ENCODE results near the gene CPN1.
"Not testable (repeated sequence)": the region's sequence is repeated elsewhere in the genome, so short reads cannot be mapped to it uniquely, and the experiment has no call there.

Gene CPN1

DNA sequence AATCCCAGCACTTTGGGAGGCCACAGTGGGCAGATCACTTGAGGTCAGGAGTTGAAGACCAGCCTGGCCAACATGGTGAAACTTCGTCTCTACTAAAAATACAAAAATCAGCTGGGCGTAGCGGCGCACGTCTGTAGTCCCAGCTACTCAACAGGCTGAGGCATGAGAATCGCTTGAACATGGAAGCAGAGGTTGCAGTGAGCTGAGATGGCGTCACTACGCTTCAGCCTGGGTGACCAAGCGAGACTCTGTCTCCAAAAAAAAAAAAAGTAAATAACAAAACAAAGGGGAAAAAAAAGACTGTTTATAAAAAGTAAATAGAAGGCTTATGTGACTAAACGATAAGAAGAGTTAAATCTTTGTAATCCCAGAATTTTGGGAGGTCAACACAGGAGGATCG lies 56.9 kb downstream of the CPN1 start:
- DNase-seq (ENCODE audit: low read depth in 3 of 3), result no peak

DNA sequence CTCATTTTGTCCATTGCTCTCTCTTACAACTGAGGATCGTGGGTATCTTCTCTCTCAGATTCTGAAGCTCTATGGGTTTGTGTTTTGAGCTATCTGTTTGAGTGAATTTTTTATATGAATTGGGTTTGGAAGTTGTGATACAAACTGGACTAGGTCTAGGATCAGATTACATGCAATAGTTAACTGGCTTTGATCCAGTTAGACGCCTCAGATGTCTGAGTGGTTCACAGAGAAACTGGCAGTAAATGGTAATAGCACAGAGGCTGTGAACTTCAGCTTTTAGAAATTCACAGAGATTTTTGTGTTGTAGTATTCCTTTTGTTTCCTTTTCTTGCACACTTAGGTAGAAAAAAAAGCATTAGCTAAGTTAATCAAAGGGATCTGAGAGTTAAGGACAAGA lies 59.3 kb downstream of the CPN1 start:
- DNase-seq (ENCODE audit: low read depth in 3 of 3), result no peak

GRCh38 chr10:100021322-100021721 lies 60.3 kb downstream of the CPN1 start:
- DNase-seq (ENCODE audit: low read depth in 3 of 3), result no peak

- DNase-seq (ENCODE audit: low read depth in 3 of 3), result no peak
These were observed 60.8 kb downstream of the CPN1 start for GRCh38 chr10:100020886-100021253.

GRCh38 chr10:100020142-100020885 lies 61.4 kb downstream of the CPN1 start:
- no peak for DNase-seq (ENCODE audit: low read depth in 3 of 3)

DNA sequence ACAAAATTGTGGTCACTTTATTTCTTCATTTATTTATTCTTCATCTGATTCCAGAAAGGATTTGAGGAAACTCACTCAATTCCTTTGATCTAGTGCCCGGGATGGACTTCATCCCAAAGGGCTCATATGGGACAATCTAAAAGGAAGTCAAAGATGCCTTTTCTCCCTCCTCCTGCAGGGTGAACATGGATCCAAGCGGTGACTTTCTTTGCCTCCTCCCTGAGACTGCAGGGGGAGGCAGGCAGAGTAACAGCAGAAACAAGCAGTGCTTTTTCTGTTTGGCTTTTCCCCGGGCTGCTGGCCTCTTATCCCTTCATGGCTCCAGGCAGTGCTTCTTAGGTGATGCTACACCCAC lies 61.9 kb downstream of the CPN1 start:
- no peak for DNase-seq (ENCODE audit: low read depth in 3 of 3)

DNA sequence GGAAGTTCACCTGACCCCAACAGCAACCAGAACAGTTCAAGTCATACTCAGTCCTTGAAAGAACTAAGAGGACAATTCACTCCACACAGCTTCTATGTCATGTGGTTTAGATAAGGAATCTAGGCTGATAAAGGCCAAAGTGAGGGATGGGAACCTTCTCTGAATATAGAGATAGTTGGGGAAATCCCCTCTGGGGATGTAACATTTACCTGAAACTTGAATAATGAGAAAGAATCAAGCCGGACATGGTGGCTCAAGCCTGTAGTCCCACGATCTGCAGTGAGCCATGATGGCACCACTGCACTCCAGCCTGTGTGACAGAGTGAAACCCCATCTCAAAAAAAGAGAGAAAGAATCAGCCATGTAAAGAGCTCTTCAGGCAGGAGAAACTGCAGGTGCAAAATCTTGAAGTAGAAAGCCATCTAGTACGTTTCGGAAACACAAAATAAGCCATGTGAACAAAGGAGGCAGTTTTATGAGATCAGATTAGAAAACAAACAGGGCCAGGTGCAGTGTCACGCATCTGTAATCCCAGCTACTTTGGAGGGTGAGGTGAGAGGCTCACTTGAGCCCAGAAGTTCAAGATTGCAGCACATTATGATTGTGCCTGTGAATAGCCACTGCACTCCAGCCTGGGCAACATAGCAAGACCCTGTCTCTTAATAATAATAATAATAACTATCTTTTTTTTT lies 67.5 kb downstream of the CPN1 start:
- DNase-seq (ENCODE audit: low read depth in 3 of 3), result no peak

GRCh38 chr10:100013621-100014020 lies 68.0 kb downstream of the CPN1 start:
- DNase-seq (ENCODE audit: low read depth in 3 of 3), result no peak

- DNase-seq (ENCODE audit: low read depth in 3 of 3), result not testable (repeated sequence)
These were observed 69.8 kb downstream of the CPN1 start for GRCh38 chr10:100011906-100012305.

DNA sequence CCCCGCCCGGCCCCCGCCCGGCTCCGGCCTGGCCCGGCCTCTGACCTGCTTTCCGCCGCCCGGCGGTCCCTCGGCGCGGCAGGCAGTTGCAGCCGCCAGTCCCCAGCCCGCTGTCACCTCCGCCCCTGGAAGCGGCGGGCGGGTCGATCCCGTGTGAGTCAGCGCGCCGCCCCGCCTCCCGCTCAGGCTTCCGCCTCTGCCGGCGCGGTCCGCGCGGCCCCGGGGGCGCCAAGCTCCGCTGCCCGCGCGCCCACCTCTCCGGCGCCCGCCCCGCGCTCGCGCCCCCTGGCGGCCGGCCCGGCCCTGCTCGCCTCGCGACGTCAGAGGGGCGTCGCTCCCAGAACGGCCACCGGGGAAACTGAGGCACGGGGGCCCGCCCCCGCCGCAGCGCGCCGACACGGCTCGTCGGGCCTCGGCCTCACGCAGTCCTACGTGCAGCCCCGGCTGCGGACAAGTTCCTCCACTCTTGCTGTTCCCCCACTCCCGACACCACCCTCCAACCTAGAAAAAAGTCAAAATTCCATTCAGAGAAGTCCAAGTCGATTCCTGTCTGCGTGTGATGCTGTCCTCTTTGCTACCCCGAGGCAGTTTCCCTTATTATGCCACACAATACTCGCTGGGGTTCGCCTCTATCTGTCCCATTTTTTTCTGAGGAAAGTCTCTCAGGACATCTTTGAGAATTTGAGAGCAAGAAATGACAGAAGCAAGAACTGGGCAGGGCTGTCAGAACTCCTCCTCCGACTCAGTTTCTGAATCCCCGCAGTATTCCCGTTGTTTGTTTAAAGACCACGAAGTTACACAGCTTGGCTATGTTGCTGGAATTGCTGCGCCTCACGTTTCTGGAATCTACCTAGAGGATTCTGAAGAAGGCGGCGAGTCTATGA lies 71.6 kb downstream of the CPN1 start, which contains the start of gene DNMBP:
Gene DNMBP (minus strand): TSS at position 155 of the 884 bp plus-strand sequence. CDS start 37,823 bp downstream, outside the sequence.
- peak; percentile 62 to 83 (median 66) for DNase-seq (ENCODE audit: low read depth in 3 of 3)

DNA sequence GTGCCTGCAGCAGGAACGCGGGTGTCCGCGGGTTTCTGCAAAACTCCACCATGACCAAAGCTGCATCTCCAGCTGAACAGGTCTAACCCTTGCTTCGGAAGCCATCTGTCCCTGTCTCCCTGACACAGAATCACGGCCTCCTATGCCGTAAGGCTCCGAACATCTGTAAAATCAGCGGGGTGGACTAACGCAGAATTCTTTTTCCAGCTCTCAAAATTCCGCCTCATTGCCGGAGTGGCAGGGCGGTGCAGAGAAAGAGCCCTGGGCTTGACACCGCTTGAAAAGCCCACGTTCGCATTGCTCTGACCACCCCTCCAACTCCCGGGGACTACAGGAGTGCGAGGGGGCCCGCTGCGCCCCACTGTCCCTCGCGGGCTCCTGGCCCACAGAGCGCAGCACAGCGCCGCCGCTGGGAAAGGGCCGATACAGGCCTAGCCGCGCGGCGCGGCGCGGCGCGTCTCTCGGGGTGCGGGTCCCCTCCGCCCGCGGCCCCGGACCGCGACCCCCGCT lies 72.3 kb downstream of the CPN1 start:
- DNase-seq (ENCODE audit: low read depth in 3 of 3), result peak in 1 of 3 donors; percentile 21

DNA sequence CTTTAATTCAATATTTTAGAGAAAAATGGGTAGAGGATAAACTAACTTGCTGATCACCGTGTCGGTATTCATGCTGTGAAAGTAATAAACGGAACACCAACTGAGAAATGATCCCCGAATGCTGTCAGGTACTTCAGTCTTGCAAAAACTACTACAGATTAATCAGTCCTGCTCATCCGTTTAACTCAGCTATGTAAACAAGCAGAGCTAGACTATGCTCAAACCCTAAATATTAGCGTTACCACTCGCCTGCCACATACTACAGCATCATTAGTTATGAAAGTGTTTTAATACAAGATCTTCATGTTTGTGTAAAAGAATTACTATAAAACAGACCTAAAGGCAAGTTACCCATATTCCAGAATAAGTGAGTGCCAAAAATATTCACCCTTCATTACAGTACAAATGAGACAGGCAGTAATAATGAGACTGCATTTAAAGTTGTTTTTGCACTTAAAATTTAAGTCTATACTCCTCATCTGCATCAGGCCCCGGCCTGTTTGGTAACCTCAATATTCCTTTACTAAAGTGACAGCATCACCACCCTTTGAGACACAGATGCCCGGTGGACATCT lies 72.9 kb downstream of the CPN1 start:
- DNase-seq (ENCODE audit: low read depth in 3 of 3), result no peak

DNA sequence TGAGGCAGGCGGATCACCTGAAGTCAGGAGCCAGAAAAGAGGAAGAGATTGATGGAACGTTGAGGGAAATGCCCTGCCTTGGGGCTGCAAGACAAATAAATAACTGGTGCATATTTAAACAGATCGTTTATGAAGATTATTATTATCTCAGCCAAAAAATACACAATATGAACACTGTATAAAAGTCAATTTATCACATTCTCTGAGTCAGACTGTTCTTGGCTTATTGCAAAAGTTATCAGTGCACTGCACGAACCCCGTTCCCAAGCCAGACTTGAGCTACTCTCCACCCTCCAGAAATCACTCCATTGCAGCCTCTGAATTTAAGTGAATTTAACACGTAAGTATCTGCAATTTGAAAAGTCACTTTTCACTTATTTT lies 73.5 kb downstream of the CPN1 start:
- DNase-seq (ENCODE audit: low read depth in 3 of 3), result no peak

DNA sequence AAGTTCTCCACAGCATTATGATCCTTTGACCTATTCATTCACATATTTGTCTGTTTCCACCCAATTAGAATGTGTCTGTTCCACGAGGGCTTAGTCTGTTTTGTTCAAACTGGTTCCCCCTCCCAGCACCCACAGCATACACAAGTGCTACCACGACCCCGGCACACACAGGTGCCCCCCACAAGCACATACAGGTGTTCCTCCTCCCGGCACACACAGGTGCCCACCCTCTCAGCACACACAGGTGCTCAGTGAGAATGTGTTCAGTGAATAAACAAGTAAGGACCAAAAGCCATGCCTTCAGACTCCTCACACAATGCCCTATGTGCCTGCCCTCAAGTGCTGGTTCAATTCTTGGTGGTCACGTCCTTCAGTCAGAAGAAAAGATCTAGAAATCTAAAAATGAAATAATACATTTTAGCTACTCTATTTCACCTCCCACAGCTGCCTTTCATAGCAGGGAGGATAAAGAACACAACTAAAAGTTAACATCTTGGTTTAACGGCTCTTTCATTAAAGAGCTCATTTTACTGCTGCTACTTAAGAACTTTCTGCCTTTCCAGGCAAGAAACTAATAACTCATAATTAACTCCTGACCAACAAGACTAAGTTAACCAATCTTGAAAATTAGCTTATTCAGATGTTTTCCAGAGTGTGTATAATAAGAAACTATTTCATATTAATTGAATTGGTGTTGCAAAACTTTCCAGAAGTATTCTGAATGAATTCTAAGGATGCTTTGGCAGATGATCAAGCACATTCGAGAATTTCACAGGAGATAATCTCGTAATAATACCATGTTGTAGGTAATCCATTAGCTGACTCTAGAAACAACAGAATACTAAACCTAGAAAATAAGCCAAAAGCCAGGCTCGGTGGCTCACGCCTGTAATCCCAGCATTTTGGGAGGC lies 74.2 kb downstream of the CPN1 start:
- no peak for DNase-seq (ENCODE audit: low read depth in 3 of 3)

DNA sequence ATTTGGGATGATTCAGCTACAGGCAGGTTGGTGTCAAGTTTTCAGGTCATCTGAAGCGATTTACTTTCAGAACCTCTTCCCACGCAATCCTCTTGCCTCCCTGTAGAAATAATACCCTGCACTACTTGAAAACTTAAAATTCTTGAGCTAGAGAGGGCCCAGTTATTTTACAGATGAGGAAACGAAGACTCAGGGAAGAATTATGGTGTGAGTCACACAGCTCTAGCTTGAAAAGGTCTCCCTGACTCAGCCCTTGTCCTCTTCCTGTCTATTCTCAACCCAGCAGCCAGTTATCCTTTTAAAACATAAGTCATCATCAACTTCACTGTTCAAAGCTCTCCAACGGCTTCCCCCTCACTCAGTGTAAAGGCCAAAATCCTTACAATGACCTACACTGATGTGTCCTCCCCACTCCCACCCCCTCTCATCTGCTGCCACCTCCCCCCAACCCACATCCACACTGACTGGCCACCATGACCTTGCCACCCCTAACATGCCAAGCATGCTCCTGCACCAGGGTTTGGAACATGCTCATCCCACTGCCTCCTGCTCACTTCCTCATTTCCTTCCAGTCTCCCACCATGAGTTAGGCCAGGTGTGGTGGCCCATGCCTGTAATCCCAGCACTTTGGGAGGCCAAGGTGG lies 75.3 kb downstream of the CPN1 start:
- peak in 1 of 3 donors; percentile 4 for DNase-seq (ENCODE audit: low read depth in 3 of 3)

GRCh38 chr10:100004805-100005510 lies 76.7 kb downstream of the CPN1 start:
- no peak for DNase-seq (ENCODE audit: low read depth in 3 of 3)

GRCh38 chr10:100000109-100000644 lies 81.5 kb downstream of the CPN1 start:
- no peak for DNase-seq (ENCODE audit: low read depth in 3 of 3)

DNA sequence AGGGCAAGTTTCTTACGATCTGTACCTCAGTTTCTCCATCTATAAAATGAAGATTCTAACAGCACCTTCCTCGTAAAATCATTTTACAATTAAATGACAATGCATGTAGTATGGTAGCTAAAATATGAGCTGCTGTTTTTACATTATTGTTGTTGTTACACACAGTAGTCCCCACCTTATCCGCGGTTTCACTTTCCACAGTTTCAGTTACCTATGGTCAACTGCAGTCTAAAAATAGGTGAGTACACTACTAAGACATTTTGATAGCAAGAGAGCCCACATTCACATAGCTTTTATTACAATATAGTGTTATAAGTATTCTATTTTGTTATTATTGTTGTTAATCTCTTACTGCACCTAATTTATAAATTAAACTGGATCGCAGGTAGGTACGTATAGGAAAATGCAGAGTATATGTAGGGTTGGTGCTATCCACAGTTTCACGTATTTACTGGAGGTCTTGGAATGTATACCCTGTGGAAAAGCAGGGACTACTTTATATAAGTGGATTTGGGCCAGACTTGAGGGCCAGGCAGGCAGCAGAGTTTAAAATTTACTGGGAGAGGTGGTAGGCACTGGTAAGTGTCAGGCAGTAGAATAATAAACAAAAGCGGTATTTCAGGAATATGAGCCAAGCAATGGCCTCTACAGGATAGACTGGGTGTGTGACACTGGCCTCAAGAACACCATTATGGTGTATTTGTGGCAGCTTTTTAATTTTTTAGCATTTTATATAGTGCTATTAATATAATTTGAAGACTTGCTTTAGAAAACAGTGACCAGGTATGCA lies 82.2 kb downstream of the CPN1 start:
- DNase-seq (ENCODE audit: low read depth in 3 of 3), result no peak

DNA sequence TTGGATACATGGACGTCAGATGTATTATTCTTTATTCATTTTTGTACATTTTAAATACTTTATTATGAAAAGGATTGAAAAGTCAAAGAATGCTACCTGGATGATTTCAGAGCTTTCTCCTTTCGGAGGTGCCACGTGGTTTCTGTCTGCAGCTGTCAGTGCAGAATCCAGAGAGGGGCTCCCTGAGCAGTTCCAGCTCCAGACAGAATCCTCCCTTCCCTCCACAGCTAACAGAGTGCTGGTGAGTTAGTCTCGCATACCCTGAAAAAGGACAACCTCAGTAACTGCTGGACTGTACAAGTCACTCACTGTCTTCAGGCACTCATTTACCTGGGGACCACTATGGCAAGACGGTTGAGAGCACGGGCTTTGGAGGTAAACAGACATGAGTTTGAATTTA lies 82.8 kb downstream of the CPN1 start:
- DNase-seq (ENCODE audit: low read depth in 3 of 3), result no peak

Measured in stimulated activated CD4-positive, alpha-beta T cell treated with anti-CD3 and anti-CD28 coated beads, TNF-alpha, amount 100 ng/mL, for 48 hours (primary cell).